Globus pallidus (tissue), 1 donor: ENCODE measurements around the gene MEGF11.

ENCODE experiments used
- DNase-seq: peaks from one replicate; pipeline ENCODE4 v3.0.0-alpha.2; 2015; ENCODE audit warnings: low spot score

MEGF11 gene

DNA sequence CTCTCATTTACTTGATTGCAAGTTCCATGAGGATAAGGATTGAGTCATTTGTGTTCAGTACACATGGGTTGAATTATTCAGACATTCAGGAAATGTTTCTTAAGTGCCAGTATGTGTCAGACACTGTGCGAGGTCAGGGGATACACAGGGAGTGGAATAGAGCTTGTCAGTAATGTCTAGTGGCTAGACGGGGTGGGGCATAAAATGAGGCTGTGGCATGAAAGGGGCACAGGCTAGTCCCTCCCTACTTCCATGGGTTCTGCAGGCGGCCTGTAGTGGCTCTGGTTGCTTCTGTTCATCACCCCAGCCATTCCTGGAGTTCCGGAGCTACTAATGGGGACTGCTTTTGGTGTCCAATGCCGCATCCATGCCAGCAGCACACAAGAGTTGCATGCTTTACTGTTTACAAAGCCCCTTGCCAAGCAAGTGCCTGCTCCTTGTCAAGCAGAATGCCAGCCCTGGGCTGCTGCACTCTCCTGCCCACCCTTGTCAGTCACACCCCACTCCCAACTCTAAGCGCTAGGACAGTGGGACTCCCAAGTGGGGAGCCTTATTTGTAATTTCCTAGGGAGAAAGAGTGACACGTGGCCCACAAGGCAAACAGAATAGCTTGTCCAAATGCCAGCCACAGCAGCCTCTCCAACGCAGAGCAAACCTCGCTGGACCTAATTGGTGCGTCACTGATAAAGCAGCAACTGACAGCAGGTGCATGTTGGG is 313.5 kb downstream of the MEGF11 start:
- no peak for DNase-seq

GRCh38 chr15:65938604-65939003 is 314.9 kb downstream of the MEGF11 start:
- no peak for DNase-seq

DNA sequence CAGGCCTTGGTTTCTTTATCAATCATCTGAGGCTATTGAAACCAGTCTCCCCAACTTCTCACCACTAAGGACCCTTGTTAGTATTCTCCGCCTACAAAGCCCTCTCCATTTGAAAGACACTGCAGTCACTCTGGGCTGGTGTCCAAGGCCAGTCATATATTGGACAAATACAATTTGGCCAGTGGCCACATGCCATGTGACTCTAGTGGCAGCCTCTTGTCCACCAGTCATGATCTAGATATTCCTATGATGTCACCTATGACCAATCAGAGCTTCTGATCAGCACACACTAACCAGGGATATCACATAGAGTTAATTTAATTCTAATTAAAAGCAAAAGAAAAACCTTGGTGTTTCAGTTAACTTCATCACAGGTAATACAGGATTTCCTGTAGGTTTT is 316.1 kb downstream of the MEGF11 start:
- peak; percentile 68 for DNase-seq

- peak; percentile 43 for DNase-seq
Measured at GRCh38 chr15:65937054-65937453, 316.5 kb downstream of the MEGF11 start.

DNA sequence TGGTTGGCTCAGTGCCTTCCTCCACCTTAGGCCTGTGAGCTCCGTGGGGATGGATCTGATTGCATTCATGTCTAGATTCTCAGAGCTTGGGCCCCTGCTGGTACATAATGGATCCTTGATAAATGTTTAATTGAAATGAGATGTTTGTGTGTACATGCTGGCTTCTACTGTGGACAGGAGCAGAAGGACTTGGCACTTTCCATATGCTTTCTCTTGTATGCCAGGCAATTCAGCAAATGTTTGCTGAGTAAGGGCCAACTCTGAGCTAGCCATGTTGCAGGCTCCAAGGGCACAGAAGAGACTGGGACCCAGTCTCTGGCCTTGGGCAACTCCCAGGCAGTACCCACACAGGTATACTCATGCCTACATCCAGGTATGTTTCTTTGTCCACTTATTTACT is 317.3 kb downstream of the MEGF11 start:
- no peak for DNase-seq

DNA sequence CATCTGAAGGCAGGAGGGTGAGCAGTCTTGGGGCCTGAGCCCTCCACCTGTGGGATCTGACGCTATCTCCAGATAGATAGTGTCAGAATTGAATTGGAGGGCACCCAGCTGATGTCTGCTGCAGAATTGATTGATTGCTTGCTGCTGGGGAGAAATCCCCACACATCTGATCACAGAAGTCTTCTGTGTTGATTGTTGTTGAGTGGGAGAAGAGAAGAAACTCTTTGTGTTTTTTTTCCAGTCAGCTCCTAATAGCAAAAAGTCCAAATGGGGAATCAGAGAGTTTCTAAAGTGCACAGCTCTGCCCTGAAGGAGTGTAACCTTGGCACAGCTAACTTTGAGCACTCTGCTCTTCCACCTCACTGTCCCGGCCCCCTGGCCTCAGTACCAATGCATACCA is 318.2 kb downstream of the MEGF11 start:
- peak; percentile 31 for DNase-seq

GRCh38 chr15:65931221-65931620 is 322.3 kb downstream of the MEGF11 start:
- no peak for DNase-seq

GRCh38 chr15:65930134-65930533 is 323.4 kb downstream of the MEGF11 start:
- DNase-seq: no peak

GRCh38 chr15:65929573-65929972 is 324.0 kb downstream of the MEGF11 start:
- DNase-seq: no peak

DNA sequence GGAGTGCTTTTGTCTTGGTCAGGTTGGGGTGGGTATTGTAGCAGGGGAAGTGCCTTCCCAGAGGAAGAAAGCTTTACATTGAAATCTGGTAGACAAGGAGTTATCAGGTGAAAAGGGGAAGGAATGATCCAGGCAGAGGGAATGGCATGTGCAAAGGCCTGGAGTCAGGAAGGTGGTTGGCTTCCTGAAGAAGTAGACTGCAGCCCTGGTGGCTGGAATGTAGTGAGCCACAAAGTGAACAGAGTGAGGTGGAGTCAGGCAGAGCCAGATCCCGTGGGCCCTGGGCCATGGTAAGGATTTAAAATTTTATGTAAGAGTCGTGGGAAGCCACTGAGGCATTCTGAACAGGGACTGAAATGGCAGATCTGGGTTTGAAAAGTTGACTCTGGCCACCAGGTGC is 326.0 kb downstream of the MEGF11 start:
- no peak for DNase-seq

DNA sequence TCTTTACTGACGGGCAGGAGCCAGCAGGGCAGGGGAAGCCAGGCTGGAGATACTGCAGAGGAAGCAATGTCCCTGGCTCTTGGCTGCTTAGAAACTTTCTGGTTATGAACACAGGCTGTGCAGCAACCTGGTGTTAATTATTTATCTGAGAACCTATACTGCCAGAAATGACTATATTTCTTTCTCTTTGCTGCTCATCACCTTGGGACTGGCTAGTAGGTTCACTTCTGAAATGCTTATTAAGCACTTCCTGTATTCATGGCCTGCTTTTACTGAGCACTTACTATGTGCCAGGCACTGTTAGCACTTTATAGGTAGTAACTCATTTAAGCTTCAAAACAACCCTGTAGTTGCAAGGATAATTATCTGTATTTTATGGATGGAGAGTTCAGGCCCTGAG is 326.7 kb downstream of the MEGF11 start:
- no peak for DNase-seq

GRCh38 chr15:65926459-65926858 is 327.1 kb downstream of the MEGF11 start:
- DNase-seq: no peak

- DNase-seq: no peak
Measured at GRCh38 chr15:65925338-65925737, 328.2 kb downstream of the MEGF11 start.

DNA sequence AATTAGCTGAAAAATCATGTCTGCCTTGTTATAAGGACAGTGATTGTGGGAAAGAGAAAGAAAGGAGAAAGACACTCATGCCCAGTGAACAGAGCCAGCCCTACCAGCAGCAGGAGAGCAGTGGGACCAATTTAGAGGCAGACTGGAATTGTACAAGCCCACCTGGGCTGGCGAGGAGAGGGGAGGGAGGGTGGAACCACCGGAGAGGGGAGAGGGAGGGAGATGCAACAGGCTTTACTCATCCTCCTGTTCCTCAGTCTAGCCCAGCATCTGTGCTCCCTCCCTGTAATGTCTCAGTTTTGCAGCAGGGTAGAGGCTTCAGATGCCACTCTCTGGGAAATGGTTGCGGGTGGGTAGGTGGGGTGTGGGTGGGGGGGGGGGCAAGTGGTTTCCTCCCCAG is 329.5 kb downstream of the MEGF11 start:
- DNase-seq: no peak

DNA sequence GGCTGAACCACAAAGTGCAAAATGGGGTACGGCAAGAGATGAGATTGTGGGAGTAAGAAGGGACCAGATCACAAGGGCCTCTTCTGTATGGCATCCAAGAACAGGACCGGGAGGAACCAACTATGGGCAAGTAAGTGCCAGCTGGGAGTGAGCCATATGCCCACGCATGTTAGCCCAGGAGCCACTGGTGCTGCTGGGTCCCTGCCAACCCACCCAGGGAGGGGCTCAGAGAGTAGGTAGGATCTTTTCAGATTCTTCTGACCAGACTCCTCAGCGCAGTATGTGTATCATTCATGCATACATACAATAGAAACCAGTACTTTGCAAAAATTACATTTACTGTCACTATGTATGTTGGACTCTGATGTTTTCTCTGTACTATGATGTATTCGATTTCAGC is 330.3 kb downstream of the MEGF11 start:
- no peak for DNase-seq

DNA sequence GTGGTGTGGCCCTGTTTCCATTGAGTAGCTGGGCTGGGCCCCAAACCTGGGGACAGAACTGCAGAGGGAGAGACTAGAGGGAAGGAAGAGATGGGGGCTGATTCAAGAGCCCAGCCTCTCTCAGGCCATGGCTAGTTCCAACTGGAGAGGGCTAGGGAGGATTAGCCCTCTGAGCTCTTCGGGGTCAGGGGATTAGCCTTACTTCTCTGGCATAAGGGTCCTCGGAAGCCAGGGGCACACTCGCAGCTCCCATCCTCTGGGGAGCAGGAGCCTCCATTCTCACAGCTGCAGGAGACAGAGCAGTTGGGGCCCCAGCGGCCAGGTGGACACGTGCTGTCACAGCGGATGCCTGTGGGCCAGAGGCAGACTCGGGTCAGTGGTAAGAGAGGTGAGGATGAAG is 330.9 kb downstream of the MEGF11 start:
- DNase-seq: no peak

DNA sequence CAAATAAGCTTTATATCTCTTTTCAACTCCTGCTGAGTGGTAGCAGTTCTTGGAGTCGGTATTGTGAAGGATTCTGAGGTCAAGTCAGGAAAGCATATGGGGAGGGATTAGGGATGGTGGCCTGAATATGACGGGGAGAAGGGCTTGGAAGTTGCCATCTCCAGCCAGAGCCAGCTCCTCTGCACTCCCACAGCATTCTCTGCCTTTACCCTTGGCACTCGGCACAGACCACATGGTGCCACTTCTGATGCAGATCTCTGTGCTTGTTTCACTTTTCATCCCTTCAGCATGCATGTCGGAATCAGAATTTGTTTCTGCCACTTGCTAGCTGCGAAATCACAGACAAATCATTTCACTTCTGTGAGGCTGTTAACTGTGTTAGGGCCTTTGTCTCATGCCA is 331.8 kb downstream of the MEGF11 start:
- DNase-seq: peak; percentile 22

DNA sequence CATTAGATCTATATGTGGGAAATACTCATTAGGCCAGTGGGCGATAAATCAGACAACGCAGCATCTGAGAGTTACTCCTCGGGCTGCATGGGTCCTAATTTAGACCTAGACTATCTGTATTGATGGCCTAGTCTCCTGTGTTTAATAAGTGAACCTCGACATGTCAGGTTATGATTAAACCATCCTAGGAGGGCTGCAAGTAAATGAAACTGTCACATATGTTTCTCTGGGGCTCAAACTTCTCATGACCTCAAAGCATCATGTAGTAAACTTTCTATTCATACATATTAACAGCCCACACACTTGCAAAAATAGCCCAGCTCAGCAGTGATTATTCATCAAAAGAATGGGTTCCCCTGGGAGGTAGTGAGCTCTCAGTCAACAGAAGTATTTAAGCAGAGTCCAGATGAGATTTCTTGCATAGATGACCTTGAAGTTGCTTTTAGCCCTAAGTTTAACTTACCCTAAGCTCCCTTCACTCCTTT is 332.7 kb downstream of the MEGF11 start:
- no peak for DNase-seq

GRCh38 chr15:65920121-65920520 is 333.4 kb downstream of the MEGF11 start:
- DNase-seq: no peak

DNA sequence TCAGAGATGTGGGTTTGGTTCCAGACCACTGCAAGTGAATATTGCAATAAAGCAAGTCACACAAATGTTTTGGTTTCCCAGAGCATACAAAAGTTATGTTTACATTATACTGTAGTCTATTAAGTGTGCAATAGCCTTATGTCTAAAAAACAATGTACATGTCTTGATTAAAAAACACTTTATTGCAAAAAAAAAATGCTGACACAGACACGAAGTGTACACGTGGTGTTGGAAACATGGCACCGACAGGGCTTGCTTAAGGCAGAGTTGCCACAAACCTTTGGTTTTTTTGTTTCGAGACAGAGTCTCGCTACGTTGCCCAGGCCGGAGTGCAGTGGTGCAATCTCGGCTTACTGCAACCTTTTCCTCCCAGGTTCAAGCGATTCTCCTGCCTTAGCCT is 334.2 kb downstream of the MEGF11 start:
- DNase-seq: no peak

DNA sequence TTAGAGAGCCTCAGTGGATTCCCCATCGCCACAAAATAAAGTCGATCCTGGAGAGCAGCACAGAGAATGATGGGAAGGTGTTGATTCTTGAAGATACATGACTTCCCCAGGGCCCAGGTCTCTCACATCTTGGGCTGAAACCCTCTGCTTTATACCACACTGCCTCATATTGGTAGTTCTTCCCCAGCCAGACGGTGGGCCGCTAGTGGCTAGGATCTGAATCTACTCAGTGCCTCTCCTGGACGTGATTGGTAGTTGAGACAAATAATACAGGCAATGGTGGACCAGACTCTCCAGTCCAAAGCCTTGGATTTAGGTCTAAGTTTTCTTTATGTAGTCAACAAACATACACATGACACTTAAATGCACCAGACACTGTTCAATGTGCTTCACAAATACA is 334.6 kb downstream of the MEGF11 start:
- no peak for DNase-seq

- no peak for DNase-seq
Measured at GRCh38 chr15:65918357-65918920, 335.1 kb downstream of the MEGF11 start.

DNA sequence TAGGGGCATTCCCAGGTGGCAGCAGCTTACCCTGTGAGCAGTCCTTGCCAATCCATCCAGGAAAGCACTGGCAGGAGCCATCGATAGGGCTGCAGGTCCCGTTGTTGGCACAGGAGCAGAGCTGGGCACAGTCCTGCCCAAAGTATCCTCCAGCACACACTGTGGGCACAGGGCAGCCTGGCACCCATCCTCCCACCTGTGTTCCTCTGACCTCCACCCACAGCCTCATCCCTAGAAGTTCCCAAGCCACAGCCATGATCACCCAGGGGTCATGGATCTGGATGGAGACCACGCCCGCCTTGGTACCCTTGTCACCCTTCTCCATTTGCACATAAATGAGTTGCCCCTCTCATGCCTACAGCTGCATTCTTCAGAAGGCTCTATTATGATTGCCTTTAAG is 335.6 kb downstream of the MEGF11 start:
- no peak for DNase-seq

DNA sequence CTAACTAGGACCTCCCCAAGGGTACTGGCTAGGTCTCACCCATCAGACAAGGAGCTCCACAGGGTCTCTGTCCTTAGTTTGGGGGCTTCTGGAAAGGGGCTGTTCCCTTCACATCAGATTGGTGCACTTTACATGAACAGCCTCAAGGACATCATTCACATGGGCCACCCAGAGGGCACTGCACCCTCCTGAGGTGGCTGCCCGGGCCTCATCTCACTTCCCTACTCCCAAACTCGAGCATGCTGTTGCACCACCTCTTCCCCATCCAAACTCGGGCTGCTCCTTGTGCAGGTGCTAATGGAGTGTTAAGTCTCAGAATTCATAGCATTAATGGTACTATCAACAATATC is 336.2 kb downstream of the MEGF11 start:
- DNase-seq: no peak
